Endothelial cell of umbilical vein (primary cell): Measurements from ENCODE around the gene KCTD16. TPM values are rescaled to one million over a fixed set of nuclear protein-coding genes. Genes with fewer than 3 reads are reported as not detected.

Experiments
- BruUV-seq: library from RNA; stranded (reverse); fragments of 400-500 nt; replicated peaks from 2 replicates; lab custom pipeline; 2021; lab: Mats Ljungman, UMichigan
- CTCF ChIA-PET: fragments of 300-600, 350-600 bp; sonication (Branson Sonifier 250); formaldehyde crosslinking; loops from one replicate; lab custom pipeline; 2021; ENCODE audit warnings: antibody characterized with exemption, inconsistent platforms; lab: Charles Lee
- POLR2A ChIA-PET: fragments of 300-600, 350-600 bp; sonication (Branson Sonifier 250); formaldehyde crosslinking; loops from one replicate; lab custom pipeline; 2021; ENCODE audit warnings: antibody characterized with exemption, inconsistent platforms; lab: Charles Lee
- DNase-seq: peaks from one replicate; pipeline ENCODE4 v3.0.0-alpha.2; 2011; ENCODE audit warnings: low read depth, low spot score
- FAIRE-seq: peaks from 2 replicates; lab custom pipeline; 2011; peaks lifted over from hg19 to GRCh38; lab: Jason Lieb, UNC
- H2AFZ ChIP-seq: 2 replicates; pipeline ENCODE4 v1.6.0; 2012; ENCODE audit warnings: low read depth, low read length, control low read depth, inconsistent platforms
- H3K27ac ChIP-seq: 2 replicates; pipeline ENCODE4 v1.5.1; 2011; ENCODE audit warnings: low read depth, mild to moderate bottlenecking, control low read depth, low read length, moderate library complexity; ENCODE audit not compliant: insufficient read depth
- H3K27me3 ChIP-seq, 2 experiments: 2 replicates each; pipeline versions ENCODE4 v1.6.0 to v1.6.1; 2011; ENCODE audit warnings: low read length in 2 of 2, mixed read lengths in 1 of 2; ENCODE audit not compliant: control insufficient read depth in 2 of 2, insufficient read depth in 2 of 2
- H3K36me3 ChIP-seq, 2 experiments: 2 replicates in 1 of 2; 3 replicates in 1 of 2; pipeline ENCODE4 v1.5.1; 2011; ENCODE audit warnings: low read length in 2 of 2, mild to moderate bottlenecking in 1 of 2, moderate library complexity in 1 of 2; ENCODE audit not compliant: control insufficient read depth in 2 of 2, insufficient read depth in 2 of 2; ENCODE audit errors: extremely low read depth in 1 of 2
- H3K4me1 ChIP-seq: 3 replicates; pipeline ENCODE4 v1.5.1; 2011; ENCODE audit warnings: mild to moderate bottlenecking, low read length; ENCODE audit not compliant: control insufficient read depth, insufficient read depth; ENCODE audit errors: extremely low read depth
- H3K4me2 ChIP-seq: 2 replicates; pipeline ENCODE4 v1.6.1; 2011; ENCODE audit warnings: low read length, control low read depth, mixed read lengths; ENCODE audit not compliant: insufficient read depth
- H3K4me3 ChIP-seq, 3 experiments: fragments of 200-600 bp in 1 of 3; sonication (generic), shearing (Covaris generic) in 1 of 3; replicated peaks in 1 of 3; 2 replicates each; pipeline ENCODE4 v1.5.1; 2011 to 2016; ENCODE audit warnings: control low read depth in 3 of 3, low read length in 3 of 3, mild to moderate bottlenecking in 2 of 3, inconsistent platforms in 1 of 3, low read depth in 1 of 3, moderate library complexity in 1 of 3; ENCODE audit not compliant: insufficient read depth in 1 of 3
- H3K79me2 ChIP-seq: 2 replicates; pipeline ENCODE4 v1.6.0; 2012; ENCODE audit warnings: low read length, inconsistent platforms; ENCODE audit not compliant: control insufficient read depth, insufficient read depth
- H3K9ac ChIP-seq: replicated peaks from 2 replicates; pipeline ENCODE3; 2011; ENCODE audit warnings: low read length, control low read depth; ENCODE audit not compliant: insufficient read depth; ENCODE audit errors: extremely low read depth
- H3K9me1 ChIP-seq: replicated peaks from 3 replicates; pipeline ENCODE4 v1.6.0; 2011; ENCODE audit warnings: mild to moderate bottlenecking, low read length; ENCODE audit not compliant: control insufficient read depth, insufficient read depth; ENCODE audit errors: extremely low read depth
- H3K9me3 ChIP-seq: replicated peaks from 2 replicates; pipeline ENCODE4 v1.5.1; 2012; ENCODE audit warnings: low read length, inconsistent platforms; ENCODE audit not compliant: control insufficient read depth, insufficient read depth
- H4K20me1 ChIP-seq: replicated peaks from 2 replicates; pipeline ENCODE3; 2011; ENCODE audit warnings: mild to moderate bottlenecking, low read length; ENCODE audit not compliant: control insufficient read depth, insufficient read depth; ENCODE audit errors: extremely low read depth
- GATA2 ChIP-seq: IDR thresholded peaks from 2 replicates; pipeline ENCODE4 v1.7.0; 2011; ENCODE audit warnings: low read depth, mild to moderate bottlenecking, moderate library complexity, mixed read lengths, low read length; ENCODE audit not compliant: insufficient read length, insufficient read depth
- MYC ChIP-seq: IDR thresholded peaks from one replicate; pipeline ENCODE4 v1.6.1; 2011; ENCODE audit warnings: mild to moderate bottlenecking, low read depth, low read length
- POLR2AphosphoS5 ChIP-seq: IDR thresholded peaks from 2 replicates; pipeline ENCODE4 v1.6.1; 2012; ENCODE audit warnings: low read depth, mild to moderate bottlenecking, control low read depth, low read length, moderate library complexity; ENCODE audit not compliant: insufficient read depth
- dilution Hi-C: fragments of 300-500 bp; cut with MboI; formaldehyde crosslinking; loops from one replicate; pipeline ENCODE4 v1.15.0; 2019; ENCODE audit warnings: low sequenced_read_pairs; ENCODE audit not compliant: extremely low pct_ligation_motif_present
- intact Hi-C: fragments of 100-400 bp; cut with micrococcal nuclease; formaldehyde crosslinking; loops from one replicate; pipeline ENCODE4 v1.10.0; 2022
- polyA plus RNA-seq, 4 experiments: library from polyadenylated mRNA; depleted of rRNA in 3 of 4; stranded (reverse) in 3 of 4; unstranded in 1 of 4; fragments of >200 nt; gene quantifications; 2 replicates each; pipeline versions ENCODE4 v1.2.1 to v1.2.3, GENCODE V29; 2011 to 2012; ENCODE audit warnings: missing spikeins in 1 of 4
- total RNA-seq: library from RNA; stranded (reverse); gene quantifications from 2 replicates; pipeline ENCODE4 v1.2.3, GENCODE V29; 2021

The KCTD16 gene
- total and polyA plus RNA-seq, 2 donors (not counting 3 experiments of a cell fraction or from before 2014, with no cell fraction given), result 0.21 to 0.49 TPM

DNA sequence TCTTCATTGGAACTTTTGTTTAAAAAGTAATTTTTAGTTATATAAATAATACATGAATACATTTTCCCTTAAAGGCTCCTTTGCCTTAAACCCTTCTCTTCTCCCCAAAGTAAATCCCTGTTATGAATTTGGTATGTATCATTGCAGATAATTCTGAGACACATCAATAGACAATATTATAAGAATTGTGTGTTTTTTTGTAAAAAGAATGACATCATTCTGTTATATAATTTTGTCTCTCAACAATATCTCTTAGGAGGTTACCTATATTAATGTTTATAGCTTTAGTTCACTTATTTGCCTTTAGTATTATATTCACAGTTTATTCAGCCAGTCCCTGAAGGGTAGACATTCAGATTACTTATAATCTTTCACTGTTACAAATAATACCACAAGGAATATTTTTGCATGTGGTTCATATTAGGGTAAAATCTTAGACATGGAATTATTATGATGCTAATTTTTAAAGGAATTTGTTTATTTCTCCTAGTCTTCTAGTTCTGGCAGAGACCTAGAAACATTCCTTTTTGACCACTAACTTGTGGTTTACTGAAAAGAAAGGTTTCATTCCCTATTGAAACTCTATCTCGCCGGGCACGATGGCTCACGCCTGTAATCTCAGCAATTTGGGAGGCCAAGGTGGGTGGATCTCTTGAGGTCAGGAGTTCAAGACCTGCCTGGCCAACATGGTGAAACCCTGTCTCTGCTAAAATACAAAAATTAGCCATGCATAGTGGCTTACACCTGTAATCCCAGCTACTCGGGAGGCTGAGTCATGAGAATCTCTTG lies 105.6 kb downstream of the KCTD16 start:
- no TSS peak for BruUV-seq
- dilution Hi-C loops (no loop called here), intact Hi-C loops (no loop called here)
- Histone ChIP-seq H3K36me3 (no peaks in the 10 kb centered on the region), H3K9ac (no peak overlapping the region), H3K4me3 (no peak overlapping the region), H2AFZ (no peak overlapping the region), H3K9me3 (no peaks in the 10 kb centered on the region), H3K27ac (no peak overlapping the region), H4K20me1 (no peaks in the 10 kb centered on the region), H3K79me2 (no peaks in the 10 kb centered on the region), H3K4me1 (no peaks in the 10 kb centered on the region), H3K9me1 (no peaks in the 10 kb centered on the region), H3K4me2 (no peak overlapping the region), H3K27me3 (no peaks in the 10 kb centered on the region)
- no peak for FAIRE-seq
- ChIA-PET CTCF (interaction anchor here (1.4 kb wide), 1 partner anchor 72 kb away, joined by 3 read pairs; no protein-coding TSS in a partner anchor), POLR2A (no interaction called here)
- TF ChIP-seq MYC (no peak), POLR2AphosphoS5 (no peak)
- DNase-seq, result no peak

DNA sequence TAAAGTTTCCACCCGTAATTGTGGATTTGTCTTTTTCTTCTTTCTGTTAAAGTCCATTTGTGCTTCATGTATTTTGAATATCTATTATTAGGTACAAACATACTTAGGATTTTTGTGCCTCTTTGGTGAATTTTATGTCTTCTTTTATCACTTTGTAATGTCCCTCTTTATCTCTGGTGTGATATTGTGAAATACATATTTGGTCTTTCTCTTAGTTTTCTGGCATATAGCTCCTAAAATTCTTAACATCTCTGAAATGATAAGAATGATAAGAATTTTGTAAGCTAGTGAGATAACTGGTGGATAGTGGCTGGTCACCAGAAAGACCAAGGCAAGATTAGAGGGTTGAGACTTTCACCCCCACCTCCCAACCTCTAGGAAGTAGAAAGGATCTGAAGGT lies 111.1 kb downstream of the KCTD16 start:
- intact Hi-C loops, result no loop called here
- no peaks in the 10 kb centered on the region for H3K4me1 ChIP-seq
- CTCF ChIA-PET, result no interaction called here
- H4K20me1 ChIP-seq, result no peaks in the 10 kb centered on the region
- POLR2A ChIA-PET, result no interaction called here
- dilution Hi-C loops, result no loop called here
- no TSS peak for BruUV-seq
- no peak overlapping the region for H3K9ac ChIP-seq
- no peak for TF ChIP-seq GATA2
- no peak for TF ChIP-seq POLR2AphosphoS5
- peaks cover 3% of the 10 kb centered on the region for H3K9me1 ChIP-seq
- H3K27me3 ChIP-seq, result peaks cover 0 to 2% of the 10 kb centered on the region in 2 experiments
- H3K9me3 ChIP-seq, result no peaks in the 10 kb centered on the region
- H3K79me2 ChIP-seq, result no peaks in the 10 kb centered on the region
- no peak overlapping the region for H3K4me2 ChIP-seq
- H3K4me3 ChIP-seq, result no peak overlapping the region
- no peak for FAIRE-seq
- H2AFZ ChIP-seq, result no peak overlapping the region
- no peak overlapping the region for H3K27ac ChIP-seq
- no peaks in the 10 kb centered on the region for H3K36me3 ChIP-seq
- no peak for DNase-seq
